GM18868 (cell line): ENCODE results near the gene RD3L.
"Not testable (repeated sequence)": the region's sequence is repeated elsewhere in the genome, so short reads cannot be mapped to it uniquely, and the experiment has no call there.

ENCODE experiments used
- ATAC-seq: cut with Tn5 transposase; IDR thresholded peaks from one replicate; pipeline ENCODE4 v1.9.1; 2021; ENCODE audit warnings: mild to moderate bottlenecking, moderate library complexity; ENCODE audit not compliant: unreplicated experiment

The RD3L gene

GRCh38 chr14:103928011-103928890, 14.1 kb downstream of the RD3L start, which contains the start of gene TDRD9:
TDRD9 (plus strand) TSS chr14:103928456; CDS start chr14:103928510, 54 bp downstream.
- no peak for ATAC-seq

- ATAC-seq = no peak
Measured at GRCh38 chr14:103927566-103927965, 14.8 kb downstream of the RD3L start.

DNA sequence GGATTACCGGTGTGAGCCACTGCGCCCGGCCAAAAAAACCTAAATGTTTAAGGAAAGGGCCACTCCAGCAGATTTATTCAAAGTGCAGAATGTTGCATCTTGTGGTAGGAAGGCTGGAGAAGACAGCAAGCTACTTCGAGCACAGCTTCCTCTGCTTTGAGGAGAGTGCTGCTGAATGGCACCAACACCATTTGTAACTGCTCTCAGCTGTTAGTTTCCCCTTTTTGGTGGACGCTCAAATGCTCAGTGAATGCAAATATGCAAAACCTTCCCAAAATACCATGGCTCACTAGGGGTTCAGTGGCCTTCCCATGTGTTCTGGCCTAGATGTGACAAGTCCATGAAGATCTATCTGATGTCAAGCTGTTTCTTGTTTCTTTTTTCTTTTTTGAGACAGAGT, 17.0 kb downstream of the RD3L start:
- ATAC-seq = no peak

DNA sequence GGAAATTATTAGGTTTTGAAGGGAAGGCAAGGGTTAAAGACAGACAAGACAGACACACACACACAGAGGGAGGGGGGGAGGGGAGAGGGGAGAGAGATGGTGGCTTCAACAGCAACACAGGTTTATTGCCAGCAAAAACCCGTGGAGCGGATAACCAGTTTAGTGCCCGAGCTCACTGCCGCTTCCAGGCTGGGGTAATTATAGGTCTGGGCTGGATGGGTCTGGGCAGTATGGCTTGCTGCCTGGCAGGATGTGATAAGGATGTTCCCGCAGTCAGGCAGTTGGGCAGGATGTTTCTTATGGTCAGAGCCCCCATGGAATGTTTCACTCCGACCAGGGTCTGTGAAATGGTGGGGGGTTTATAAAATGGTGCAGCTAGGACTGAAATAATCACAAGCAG, 18.5 kb downstream of the RD3L start:
- ATAC-seq = no peak

DNA sequence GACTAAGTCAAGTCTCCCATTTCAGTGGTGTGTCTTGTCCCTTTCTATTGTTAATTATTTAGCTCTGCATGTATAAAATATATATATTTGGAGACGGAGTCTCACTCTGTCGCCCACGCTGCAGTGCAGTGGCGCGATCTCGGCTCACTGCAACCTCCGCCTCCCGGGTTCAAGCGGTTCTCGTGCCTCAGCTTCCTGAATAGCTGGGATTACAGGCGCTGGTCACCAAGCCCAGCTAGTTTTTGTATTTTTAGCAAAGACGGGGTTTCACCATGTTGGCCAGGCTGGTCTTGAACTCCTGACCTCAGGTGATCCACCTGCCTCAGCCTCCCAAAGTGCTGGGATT, 20.5 kb downstream of the RD3L start:
- ATAC-seq = not testable (repeated sequence)

GRCh38 chr14:103920981-103921854, 21.1 kb downstream of the RD3L start:
- ATAC-seq = peak; percentile 95

GRCh38 chr14:103916636-103917262, 25.6 kb downstream of the RD3L start:
- no peak for ATAC-seq

GRCh38 chr14:103915616-103916015, 26.7 kb downstream of the RD3L start:
- no peak for ATAC-seq

- ATAC-seq = no peak
Measured at GRCh38 chr14:103910984-103911383, 31.3 kb downstream of the RD3L start.

DNA sequence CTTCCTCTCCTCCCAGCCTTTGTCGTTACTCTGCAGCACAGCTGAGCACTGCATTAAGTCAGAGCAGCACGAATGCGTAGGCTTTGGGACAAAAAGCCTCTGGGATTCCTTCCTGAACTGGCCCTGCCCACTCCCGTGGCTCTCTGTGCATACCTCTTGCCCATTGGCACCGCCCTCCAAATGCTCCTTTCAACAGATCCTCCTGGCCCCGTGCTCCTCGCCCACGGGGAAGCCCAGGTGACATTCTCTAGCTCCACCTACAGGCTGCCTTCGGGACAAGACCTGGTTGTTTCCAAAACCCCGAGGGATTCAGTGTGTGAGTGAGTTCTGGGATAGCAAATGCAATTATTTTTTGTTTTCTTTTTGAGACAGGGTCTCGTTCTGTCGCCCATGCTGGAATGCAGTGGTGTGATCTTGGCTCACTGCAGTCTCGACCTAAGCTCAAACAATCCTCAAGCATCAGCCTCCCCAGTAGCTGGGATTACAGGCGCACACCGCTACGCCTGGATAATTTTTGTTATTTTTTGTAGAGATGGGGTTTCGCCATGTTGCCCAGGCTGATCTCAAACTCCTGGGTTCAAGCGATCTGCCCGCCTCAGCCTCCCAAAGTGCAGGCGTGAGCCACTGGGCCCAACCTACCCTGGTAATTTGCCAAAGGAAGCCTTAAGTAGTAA, 31.9 kb downstream of the RD3L start:
- ATAC-seq = no peak

- no peak for ATAC-seq
Measured at GRCh38 chr14:103909531-103910261, 32.6 kb downstream of the RD3L start.

DNA sequence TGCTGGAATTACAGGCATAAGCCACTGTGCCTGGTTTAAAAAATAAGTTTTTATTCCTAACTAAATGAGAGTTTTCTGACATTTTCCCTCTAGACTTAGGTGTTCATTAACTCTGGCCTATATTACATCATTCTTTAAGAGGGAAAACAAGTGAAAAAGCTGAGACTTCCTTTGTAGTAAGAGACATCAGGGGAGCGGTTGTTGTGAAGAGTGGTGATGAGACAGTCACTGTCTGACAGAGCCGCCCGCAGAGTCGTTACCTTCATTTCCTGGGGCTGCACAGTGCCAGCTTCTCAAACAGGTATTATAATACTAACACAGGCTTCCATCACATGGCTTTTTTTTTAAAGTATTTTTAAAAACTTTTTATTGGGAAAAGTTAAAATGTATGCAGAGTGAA, 33.7 kb downstream of the RD3L start:
- no peak for ATAC-seq

- ATAC-seq = no peak
Measured at GRCh38 chr14:103905842-103906456, 36.4 kb downstream of the RD3L start.

GRCh38 chr14:103904493-103905107, 37.7 kb downstream of the RD3L start:
- no peak for ATAC-seq

- no peak for ATAC-seq
Measured at GRCh38 chr14:103899833-103900232, 42.5 kb downstream of the RD3L start.

- no peak for ATAC-seq
Measured at GRCh38 chr14:103899316-103899715, 43.0 kb downstream of the RD3L start.

DNA sequence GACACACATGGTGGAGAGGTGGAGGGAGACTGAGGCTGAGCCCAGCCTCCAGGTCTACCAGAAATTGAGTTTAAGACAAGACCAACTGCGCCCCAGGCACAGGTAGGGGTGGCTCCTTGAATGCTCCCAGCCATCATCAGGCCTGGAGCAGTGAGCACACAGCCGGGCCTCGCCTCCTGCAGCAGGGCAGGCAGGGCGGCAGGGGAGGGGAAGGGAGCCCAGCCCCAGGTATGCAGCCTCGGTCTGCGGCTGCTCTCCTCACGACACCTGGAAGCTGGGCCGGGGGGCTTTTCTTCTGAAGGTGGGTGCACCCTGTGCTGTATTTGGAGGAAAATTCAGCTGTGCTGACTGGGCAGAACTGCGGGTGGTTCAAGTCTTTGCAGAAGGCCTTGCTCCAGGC, 43.6 kb downstream of the RD3L start:
- no peak for ATAC-seq

- ATAC-seq = no peak
Measured at GRCh38 chr14:103898204-103898603, 44.1 kb downstream of the RD3L start.
